HG02852 (cell line): ENCODE data around the gene UBE2R2.

Experiments
- ATAC-seq: cut with Tn5 transposase; IDR thresholded peaks from one replicate; pipeline ENCODE4 v1.9.1; 2021; ENCODE audit warnings: mild to moderate bottlenecking, moderate library complexity; ENCODE audit not compliant: unreplicated experiment

The UBE2R2 gene

GRCh38 chr9:33880211-33881089, 63.5 kb downstream of the UBE2R2 start:
- ATAC-seq, result no peak

GRCh38 chr9:33881635-33882034, 64.7 kb downstream of the UBE2R2 start:
- no peak for ATAC-seq

- no peak for ATAC-seq
These were observed 68.1 kb downstream of the UBE2R2 start for GRCh38 chr9:33884856-33885701.

GRCh38 chr9:33885948-33886347, 69.0 kb downstream of the UBE2R2 start:
- ATAC-seq, result no peak

GRCh38 chr9:33893861-33894260, 76.9 kb downstream of the UBE2R2 start:
- ATAC-seq, result no peak

- no peak for ATAC-seq
These were observed 77.4 kb downstream of the UBE2R2 start for GRCh38 chr9:33894316-33894715.

GRCh38 chr9:33903157-33903780, 86.3 kb downstream of the UBE2R2 start:
- no peak for ATAC-seq

- ATAC-seq, result no peak
These were observed 88.2 kb downstream of the UBE2R2 start for GRCh38 chr9:33905137-33905536.

GRCh38 chr9:33906769-33907168, 89.8 kb downstream of the UBE2R2 start:
- ATAC-seq, result no peak

GRCh38 chr9:33907347-33907746, 90.4 kb downstream of the UBE2R2 start:
- no peak for ATAC-seq

GRCh38 chr9:33908114-33908513, 91.2 kb downstream of the UBE2R2 start:
- no peak for ATAC-seq

GRCh38 chr9:33908749-33909148, 91.8 kb downstream of the UBE2R2 start:
- ATAC-seq, result no peak

- ATAC-seq, result no peak
These were observed 96.6 kb downstream of the UBE2R2 start for GRCh38 chr9:33913541-33913940.

GRCh38 chr9:33914887-33915628, 98.1 kb downstream of the UBE2R2 start:
- no peak for ATAC-seq

GRCh38 chr9:33917036-33917435, 100.1 kb downstream of the UBE2R2 start:
- ATAC-seq, result no peak

- ATAC-seq, result no peak
These were observed 102.4 kb downstream of the UBE2R2 start for GRCh38 chr9:33919276-33919897.

GRCh38 chr9:33921967-33922895, 105.3 kb downstream of the UBE2R2 start:
- ATAC-seq, result no peak

GRCh38 chr9:33923079-33923478, 106.1 kb downstream of the UBE2R2 start:
- no peak for ATAC-seq

- no peak for ATAC-seq
These were observed 107.2 kb downstream of the UBE2R2 start for GRCh38 chr9:33923998-33924701.
